Endodermal cell (in vitro differentiated cells): ENCODE measurements around the gene PDCD2L. TPM values are rescaled to one million over a fixed set of nuclear protein-coding genes. Genes with fewer than 3 reads are reported as not detected.

Experiments
- DNase-seq: peaks from one replicate; pipeline ENCODE4 v3.0.0-alpha.2; 2017
- H3K27ac ChIP-seq: 2 replicates; pipeline ENCODE4 v1.5.1; 2013; ENCODE audit warnings: mild to moderate bottlenecking, low read depth, low read length, moderate library complexity
- H3K27me3 ChIP-seq: 2 replicates; pipeline ENCODE4 v1.6.1; 2013; ENCODE audit warnings: mild to moderate bottlenecking, low read length, moderate library complexity; ENCODE audit not compliant: insufficient read depth, control insufficient read depth, poor library complexity, severe bottlenecking
- H3K36me3 ChIP-seq: 2 replicates; pipeline ENCODE4 v1.7.0; 2013; ENCODE audit warnings: mild to moderate bottlenecking, low read length, moderate library complexity; ENCODE audit not compliant: control insufficient read depth, insufficient read depth
- H3K4me1 ChIP-seq: one replicate; pipeline ENCODE4 v1.7.0; 2013; ENCODE audit warnings: low read length; ENCODE audit not compliant: control insufficient read depth, insufficient read depth
- H3K4me3 ChIP-seq: 2 replicates; pipeline ENCODE4 v1.5.1; 2013; ENCODE audit warnings: mild to moderate bottlenecking, low read length, moderate library complexity
- H3K9ac ChIP-seq: 2 replicates; pipeline ENCODE4 v1.6.1; 2013; ENCODE audit warnings: mild to moderate bottlenecking, low read length, moderate library complexity; ENCODE audit not compliant: poor library complexity, severe bottlenecking; ENCODE audit errors: extremely low read depth
- H3K9me3 ChIP-seq: 2 replicates; pipeline ENCODE4 v1.6.1; 2013; ENCODE audit warnings: mild to moderate bottlenecking, low read length, moderate library complexity; ENCODE audit not compliant: control insufficient read depth
- H3K27ac Mint-ChIP-seq: 2 replicates; pipeline ENCODE4 v1.8.0; 2020; ENCODE audit warnings: mixed read lengths
- H3K27me3 Mint-ChIP-seq: 2 replicates; pipeline ENCODE4 v1.8.0; 2021; ENCODE audit warnings: mild to moderate bottlenecking, mixed read lengths; ENCODE audit not compliant: insufficient read depth
- H3K36me3 Mint-ChIP-seq: 2 replicates; pipeline ENCODE4 v1.8.0; 2020; ENCODE audit warnings: low read depth, mixed read lengths
- H3K4me1 Mint-ChIP-seq: 2 replicates; pipeline ENCODE4 v1.8.0; 2020; ENCODE audit warnings: mixed read lengths
- H3K4me3 Mint-ChIP-seq: 2 replicates; pipeline ENCODE4 v1.8.0; 2020; ENCODE audit warnings: mild to moderate bottlenecking, moderate library complexity, mixed read lengths
- H3K9me3 Mint-ChIP-seq: 2 replicates; pipeline ENCODE4 v1.8.0; 2020; ENCODE audit warnings: mild to moderate bottlenecking, mixed read lengths
- whole genome bisulfite sequencing, 2 experiments: methylation state at CpG; one replicate each; pipeline versions ENCODE4 v1.1.5 to v1.1.7; 2013; ENCODE audit warnings: missing lambda C conversion rate in 2 of 2, mixed read lengths in 1 of 2; ENCODE audit not compliant: insufficient coverage in 1 of 2, insufficient read length in 1 of 2; 5-methylcytosine and 5-hydroxymethylcytosine counted together
- total RNA-seq, 2 donors: library from RNA; stranded (reverse); fragmentation: NEBNext Ultra II Directional in 1 of 2; extraction: Animal tissue kit (Norgen Biotek cat#: 25700) in 1 of 2; gene quantifications; 2 replicates in 1 of 2; 3 replicates in 1 of 2; pipeline ENCODE4 v1.2.1, GENCODE V29; 2021
- TF ChIP-seq, protein P1 (sequence below): fragments of 200-600 bp; sonication (generic); conservative IDR thresholded peaks from 2 replicates; pipeline ENCODE4 v1.5.0; 2021; ENCODE audit warnings: antibody characterized with exemption, mild to moderate bottlenecking

The PDCD2L gene
- total RNA-seq, 2 donors from 2014 or later: 25.0 to 25.1 TPM

DNA sequence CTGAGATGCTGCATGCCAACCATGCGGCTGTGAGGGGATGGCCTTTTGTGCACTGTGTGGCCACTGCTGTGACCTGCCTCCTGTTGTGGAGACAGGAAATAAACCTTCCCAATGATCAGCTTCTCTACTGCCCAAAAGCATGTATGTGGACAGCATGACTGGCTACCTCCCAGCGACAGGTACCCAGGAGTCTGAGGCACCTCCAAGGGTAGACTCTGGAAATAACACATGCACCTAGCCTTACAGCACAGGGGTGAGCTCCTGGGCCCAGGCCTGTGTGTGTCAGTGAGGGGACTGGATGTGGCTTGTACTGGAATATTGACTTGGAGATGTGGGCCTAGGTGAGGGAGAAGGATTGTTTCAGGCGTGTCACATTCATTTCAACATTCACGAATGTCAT is 46.8 kb upstream of the PDCD2L start:
- no peak overlapping the region for H3K4me3 Mint-ChIP-seq

DNA sequence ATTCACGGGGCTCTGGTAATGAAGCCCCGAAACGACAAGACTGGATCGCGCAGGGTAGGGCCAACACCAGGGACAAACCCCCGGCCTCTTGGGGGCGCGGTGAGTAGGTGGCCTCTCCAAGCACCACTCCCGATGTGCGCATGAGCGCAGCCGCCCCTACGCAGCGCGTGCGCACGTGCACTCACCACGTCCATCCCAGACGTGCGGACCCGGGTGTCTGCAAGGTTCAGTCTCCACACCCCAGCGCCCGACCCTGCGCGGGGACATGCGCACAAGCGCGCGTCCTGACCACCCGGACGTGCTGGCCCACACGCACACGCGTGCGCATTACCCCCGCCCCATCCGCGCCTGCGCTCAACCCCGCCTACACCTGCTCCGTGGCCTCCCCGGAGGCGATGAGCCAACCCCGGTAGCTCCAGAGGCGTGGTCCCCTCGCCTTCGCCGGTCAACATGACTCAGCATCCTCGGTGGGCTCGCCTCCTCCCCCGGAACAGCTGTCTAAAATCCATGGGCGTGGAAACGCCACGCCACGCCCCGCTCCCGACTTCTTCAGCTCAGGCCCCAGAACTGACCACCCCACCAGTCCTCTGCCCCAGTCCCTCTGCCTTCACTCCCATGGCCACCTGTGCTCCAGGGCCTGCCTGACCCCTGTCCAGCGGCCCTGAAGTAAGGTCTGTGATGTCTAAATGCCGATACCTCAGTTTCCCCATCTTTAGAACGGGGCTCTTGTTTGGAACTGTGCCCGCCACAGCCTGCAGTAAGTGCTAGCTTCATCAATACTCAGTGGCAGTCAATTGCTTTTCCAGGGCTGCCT is 44.9 kb upstream of the PDCD2L start:
- Histone ChIP-seq H3K9ac (peak overlapping the region; percentile 31), H3K27me3 (no peaks in the 10 kb centered on the region), H3K9me3 (no peaks in the 10 kb centered on the region), H3K27ac (peak overlapping the region; percentile 71), H3K36me3 (peaks cover 4% of the 10 kb centered on the region), H3K4me1 (no peaks in the 10 kb centered on the region), H3K4me3 (peak overlapping the region; percentile 85)
- TF ChIP-seq, protein P1, sequence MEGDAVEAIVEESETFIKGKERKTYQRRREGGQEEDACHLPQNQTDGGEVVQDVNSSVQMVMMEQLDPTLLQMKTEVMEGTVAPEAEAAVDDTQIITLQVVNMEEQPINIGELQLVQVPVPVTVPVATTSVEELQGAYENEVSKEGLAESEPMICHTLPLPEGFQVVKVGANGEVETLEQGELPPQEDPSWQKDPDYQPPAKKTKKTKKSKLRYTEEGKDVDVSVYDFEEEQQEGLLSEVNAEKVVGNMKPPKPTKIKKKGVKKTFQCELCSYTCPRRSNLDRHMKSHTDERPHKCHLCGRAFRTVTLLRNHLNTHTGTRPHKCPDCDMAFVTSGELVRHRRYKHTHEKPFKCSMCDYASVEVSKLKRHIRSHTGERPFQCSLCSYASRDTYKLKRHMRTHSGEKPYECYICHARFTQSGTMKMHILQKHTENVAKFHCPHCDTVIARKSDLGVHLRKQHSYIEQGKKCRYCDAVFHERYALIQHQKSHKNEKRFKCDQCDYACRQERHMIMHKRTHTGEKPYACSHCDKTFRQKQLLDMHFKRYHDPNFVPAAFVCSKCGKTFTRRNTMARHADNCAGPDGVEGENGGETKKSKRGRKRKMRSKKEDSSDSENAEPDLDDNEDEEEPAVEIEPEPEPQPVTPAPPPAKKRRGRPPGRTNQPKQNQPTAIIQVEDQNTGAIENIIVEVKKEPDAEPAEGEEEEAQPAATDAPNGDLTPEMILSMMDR: peak; percentile 79
- peaks cover 15% of the 10 kb centered on the region for H3K4me1 Mint-ChIP-seq
- H3K9me3 Mint-ChIP-seq: no peaks in the 10 kb centered on the region
- H3K27me3 Mint-ChIP-seq: peaks cover 5% of the 10 kb centered on the region
- WGBS, 2 experiments: 9% methylated on average over 32 to 61 of the region's 61 CpGs
- peak overlapping the region; percentile 99 for H3K27ac Mint-ChIP-seq
- DNase-seq: peak; percentile 97
- H3K4me3 Mint-ChIP-seq: peak overlapping the region; percentile 78
- H3K36me3 Mint-ChIP-seq: peaks cover 6% of the 10 kb centered on the region

More for the DNA sequence above, 46.8 kb upstream of the PDCD2L start:
- H3K9me3 Mint-ChIP-seq: no peaks in the 10 kb centered on the region
- Histone ChIP-seq H3K9ac (no peak overlapping the region), H3K4me1 (no peaks in the 10 kb centered on the region), H3K27ac (no peak overlapping the region), H3K4me3 (no peak overlapping the region), H3K36me3 (peaks cover 13% of the 10 kb centered on the region), H3K9me3 (no peaks in the 10 kb centered on the region), H3K27me3 (no peaks in the 10 kb centered on the region)
- H3K4me1 Mint-ChIP-seq: peaks cover 9% of the 10 kb centered on the region
- no peak for DNase-seq
- 97% methylated on average over 4 of the region's 4 CpGs; no CpG with 5 or more reads in 1 of the 2 experiments for WGBS, 2 experiments
- H3K36me3 Mint-ChIP-seq: peaks cover 10% of the 10 kb centered on the region
- H3K27ac Mint-ChIP-seq: no peak overlapping the region
- peaks cover 2% of the 10 kb centered on the region for H3K27me3 Mint-ChIP-seq
- TF ChIP-seq, protein P1: no peak

DNA sequence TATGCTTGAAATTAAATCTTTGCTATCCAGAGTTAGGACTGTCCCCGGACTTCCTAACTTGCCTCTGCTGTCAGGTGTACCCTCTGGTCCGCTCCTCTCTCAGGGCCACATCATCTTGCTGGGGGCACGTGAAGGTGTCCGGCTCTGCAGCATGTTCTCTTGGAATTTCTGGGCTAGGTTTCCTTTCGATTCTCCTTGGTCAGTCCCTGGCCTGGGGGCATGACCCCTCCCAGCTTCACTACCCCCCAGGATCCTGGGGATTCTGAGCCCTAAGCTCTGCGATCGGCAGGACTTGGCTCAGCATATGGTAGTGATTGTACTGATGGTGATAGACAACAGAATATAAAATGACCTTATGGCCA is 44.3 kb upstream of the PDCD2L start:
- Mint-ChIP-seq H3K4me3 (peak overlapping the region; percentile 78), H3K27ac (peak overlapping the region; percentile 99), H3K27me3 (peaks cover 5% of the 10 kb centered on the region), H3K36me3 (peaks cover 2% of the 10 kb centered on the region), H3K9me3 (no peaks in the 10 kb centered on the region), H3K4me1 (peaks cover 19% of the 10 kb centered on the region)
- 94 to 100% methylated on average over 2 to 7 of the region's 7 CpGs for WGBS, 2 experiments
- DNase-seq: no peak
- H3K9me3 ChIP-seq: no peaks in the 10 kb centered on the region
- no peaks in the 10 kb centered on the region for H3K27me3 ChIP-seq
- peak overlapping the region; percentile 85 for H3K4me3 ChIP-seq
- H3K4me1 ChIP-seq: no peaks in the 10 kb centered on the region
- TF ChIP-seq, protein P1: no peak
- peak overlapping the region; percentile 67 for H3K27ac ChIP-seq
- no peak overlapping the region for H3K9ac ChIP-seq
- H3K36me3 ChIP-seq: peaks cover under 1% of the 10 kb centered on the region
